Stimulated activated CD4-positive, alpha-beta T cell treated with anti-CD3 and anti-CD28 coated beads, TNF-alpha, amount 100 ng/mL, for 24 hours (primary cell): ENCODE data around the gene CCER1.
"Not testable (repeated sequence)": the region's sequence is repeated elsewhere in the genome, so short reads cannot be mapped to it uniquely, and the experiment has no call there.

Experiments used
- DNase-seq, 3 experiments: peaks; one replicate each; pipeline ENCODE4 v3.0.0-alpha.2; 2020; ENCODE audit warnings: low read depth in 3 of 3

Gene CCER1, protein sequence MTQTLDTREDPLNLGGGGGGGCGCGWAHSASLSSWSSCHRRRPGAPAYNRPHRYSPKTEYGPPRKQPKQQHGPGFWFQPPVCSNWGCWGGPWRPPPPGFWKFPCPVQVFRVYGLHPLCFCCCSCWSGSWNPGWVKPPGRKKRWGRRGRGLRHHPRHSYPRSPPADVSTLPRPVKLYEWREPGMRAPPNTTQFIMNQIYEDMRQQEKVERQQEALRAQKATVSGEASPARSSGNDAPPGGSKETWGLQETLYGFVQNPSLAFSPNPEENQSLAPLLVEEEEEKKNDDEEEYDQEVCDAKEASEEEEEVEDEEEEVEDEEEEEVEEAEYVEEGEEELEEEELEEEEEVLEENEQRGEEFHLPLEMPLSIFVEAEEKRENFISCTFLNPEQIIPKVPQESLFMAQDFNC

DNA sequence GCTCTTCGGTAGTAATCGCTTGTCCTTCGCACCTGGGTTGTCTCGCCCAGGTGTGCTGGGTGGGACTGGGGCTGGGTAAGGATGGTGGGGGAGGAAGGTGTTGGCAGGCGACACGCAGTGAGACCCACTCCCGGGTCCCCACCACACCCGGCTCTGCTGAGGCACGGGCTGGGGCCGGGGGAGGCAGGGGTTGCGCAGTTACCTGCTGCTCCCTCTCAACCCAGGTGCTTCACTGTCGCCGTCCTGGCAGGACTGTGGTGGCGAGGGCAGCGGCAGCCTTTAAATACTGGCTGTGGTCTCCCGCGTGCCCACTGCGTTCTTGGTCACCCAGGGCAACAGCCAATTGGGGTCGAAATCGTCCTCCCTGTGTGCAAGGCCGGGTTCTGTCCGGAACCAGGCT is at the start of gene CCER1:
Gene CCER1 (minus strand): TSS at position 256 of the 400 bp plus-strand sequence. CDS start 434 bp downstream, outside the sequence.
- DNase-seq: no peak

DNA sequence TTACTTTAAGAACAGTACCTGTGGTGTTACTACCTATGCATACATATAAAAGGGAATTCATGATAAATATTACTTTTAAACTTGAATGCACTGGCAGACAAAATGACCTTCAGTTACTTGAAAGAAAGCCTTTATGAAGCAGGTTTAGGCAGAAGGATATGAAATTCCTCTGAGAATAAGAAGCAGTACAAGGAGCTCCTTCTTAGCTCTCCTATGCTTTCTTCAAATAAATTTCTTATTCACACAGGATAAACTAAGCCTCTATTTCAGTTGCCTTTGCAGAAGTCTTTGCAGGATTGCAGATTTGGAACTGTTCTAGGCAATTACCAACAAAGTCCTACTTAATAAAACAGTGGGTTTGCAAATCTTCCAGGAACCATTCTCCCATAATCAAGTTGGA is 48.8 kb upstream of the CCER1 start:
- DNase-seq: no peak

DNA sequence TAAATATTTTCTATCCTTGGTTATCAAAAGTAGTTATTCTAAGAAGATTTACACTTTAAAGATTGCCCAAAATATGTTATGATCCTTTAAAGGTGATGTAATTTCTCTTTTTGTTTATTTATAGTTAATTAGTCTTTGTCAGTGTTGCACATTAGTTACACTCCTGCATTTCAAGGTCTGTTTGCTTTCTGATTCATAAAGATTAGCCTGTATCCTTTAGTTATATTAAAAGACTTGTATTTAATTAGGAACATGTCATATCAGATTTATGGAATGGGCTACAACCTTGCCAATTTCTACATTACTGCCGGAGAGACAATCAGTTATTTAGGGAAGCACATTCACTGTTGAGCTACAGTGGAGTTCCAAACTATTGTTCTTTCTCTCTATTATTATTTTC is 46.3 kb upstream of the CCER1 start:
- DNase-seq: no peak

DNA sequence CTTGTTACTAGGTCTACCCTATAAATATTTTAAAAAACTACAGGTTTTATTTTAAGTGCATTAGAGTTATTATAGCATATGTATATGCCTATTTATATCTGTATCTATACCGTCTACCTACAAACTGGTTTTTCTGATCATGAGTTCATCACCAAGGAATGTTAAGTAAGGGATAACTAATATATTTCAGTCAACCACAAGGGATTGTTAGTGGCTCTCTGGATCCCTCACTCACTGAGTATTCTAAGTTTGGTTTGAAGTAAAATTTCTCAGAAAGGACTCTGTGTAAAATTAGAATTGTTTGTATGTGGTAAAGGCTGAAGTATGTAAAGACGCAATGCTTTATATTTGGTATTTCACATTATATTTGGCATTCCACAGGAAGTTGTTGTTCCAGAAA is 45.0 kb upstream of the CCER1 start:
- DNase-seq: no peak

GRCh38 chr12:90999527-90999926 is 44.6 kb upstream of the CCER1 start:
- no peak for DNase-seq

GRCh38 chr12:90995010-90995409 is 40.0 kb upstream of the CCER1 start:
- DNase-seq: no peak

GRCh38 chr12:90991952-90992465 is 37.0 kb upstream of the CCER1 start:
- DNase-seq: no peak

GRCh38 chr12:90990611-90991010 is 35.6 kb upstream of the CCER1 start:
- DNase-seq: no peak

DNA sequence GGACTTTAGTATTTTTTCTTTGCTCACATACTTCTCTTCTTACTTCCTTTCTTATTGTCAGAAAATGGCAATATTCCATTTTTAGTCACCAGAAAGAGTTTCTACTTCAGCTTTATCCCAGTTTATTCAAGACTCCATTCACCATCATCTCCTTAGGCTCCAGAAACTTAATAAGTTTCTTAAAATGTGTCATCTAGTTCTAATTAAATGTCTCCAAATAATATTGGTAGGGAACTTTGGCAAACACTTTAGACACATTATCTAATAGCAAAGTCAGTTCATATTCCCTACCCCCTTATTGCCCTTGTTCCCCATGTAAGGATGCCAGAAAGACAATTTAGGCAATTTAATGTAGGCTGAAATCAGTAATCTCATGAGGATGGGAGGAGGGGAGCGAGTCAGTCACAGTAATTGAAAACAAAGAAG is 34.7 kb upstream of the CCER1 start:
- DNase-seq: no peak

DNA sequence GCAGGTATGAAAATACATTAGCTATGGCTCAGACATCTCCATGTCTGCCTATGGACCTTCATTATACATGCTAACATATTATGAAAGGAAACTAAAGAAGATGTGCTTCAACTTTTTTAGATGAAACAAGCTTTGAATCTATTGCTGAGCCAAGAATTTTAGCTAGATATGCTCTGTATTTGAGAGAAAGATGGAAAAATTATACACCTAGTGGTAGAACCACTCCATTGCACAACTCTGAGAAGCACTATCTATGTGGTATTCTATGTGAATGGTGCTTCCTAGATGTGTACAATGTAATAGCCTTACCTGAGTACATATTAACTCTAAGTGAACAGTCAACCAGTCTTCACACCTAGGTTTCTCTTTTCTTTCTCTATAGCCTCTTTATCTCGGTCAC is 32.5 kb upstream of the CCER1 start:
- no peak for DNase-seq

- no peak for DNase-seq
Observed at GRCh38 chr12:90987101-90987500, 32.1 kb upstream of the CCER1 start.

GRCh38 chr12:90985331-90985730 is 30.4 kb upstream of the CCER1 start:
- not testable (repeated sequence) for DNase-seq

- DNase-seq: no peak
Observed at GRCh38 chr12:90984114-90984513, 29.1 kb upstream of the CCER1 start.

DNA sequence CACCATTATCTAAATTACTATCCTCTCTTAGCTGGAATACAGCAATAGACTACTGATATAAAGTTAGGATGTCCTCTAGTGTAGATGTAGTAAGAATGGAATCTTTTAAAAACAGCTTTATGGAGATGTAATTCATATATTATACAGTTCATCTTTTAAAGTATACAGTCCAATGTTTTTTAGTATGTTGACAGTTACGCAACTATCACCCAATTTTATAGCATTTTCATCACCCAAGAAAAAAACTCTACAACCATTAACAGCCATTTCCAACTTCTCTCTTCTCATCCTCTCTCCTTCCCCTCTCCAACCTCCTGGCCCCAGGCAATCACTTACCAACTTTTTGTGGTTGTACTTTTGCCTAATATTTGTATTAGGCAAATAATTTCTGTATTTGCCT is 27.2 kb upstream of the CCER1 start:
- DNase-seq: no peak

GRCh38 chr12:90979951-90980350 is 25.0 kb upstream of the CCER1 start:
- DNase-seq: no peak

DNA sequence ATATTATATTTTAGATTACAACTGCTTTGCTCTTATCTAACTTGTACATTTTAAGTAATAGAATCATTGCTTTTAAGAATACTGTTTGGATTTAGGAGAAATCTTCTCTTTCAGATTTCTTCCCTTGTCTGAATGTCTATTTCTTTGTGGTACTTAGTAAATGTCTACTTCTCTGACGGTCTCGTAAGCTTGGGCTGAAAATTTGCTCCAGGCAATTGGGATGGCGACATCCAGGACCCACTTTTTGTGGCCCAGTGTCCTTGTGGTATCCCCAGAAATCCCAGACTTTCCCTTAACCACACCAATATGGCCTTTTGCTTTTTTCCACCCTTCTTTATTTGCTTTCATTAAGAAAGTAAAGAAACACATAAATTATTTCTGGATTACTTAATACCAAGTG is 24.0 kb upstream of the CCER1 start:
- DNase-seq: no peak

- DNase-seq: no peak
Observed at GRCh38 chr12:90978117-90978770, 23.3 kb upstream of the CCER1 start.

DNA sequence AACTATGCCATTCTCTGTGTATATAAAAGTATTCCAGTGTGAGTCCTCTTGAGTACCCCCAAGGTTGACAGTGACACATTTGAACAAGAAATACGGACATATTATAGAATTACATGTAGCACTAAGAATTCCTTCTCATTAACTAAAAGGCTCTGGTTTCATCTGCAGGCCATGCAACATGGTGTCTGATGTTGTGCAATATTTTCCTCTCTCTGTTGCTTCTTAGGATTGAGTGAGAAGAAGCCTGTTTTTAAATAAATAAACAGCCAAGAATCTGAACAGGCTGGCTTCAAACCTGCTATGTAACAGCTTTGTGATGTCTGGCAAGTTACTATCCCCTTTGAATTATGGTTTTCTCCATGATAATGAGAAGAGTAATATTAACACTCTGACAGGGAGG is 22.2 kb upstream of the CCER1 start:
- DNase-seq: no peak

- no peak for DNase-seq
Observed at GRCh38 chr12:90974286-90974685, 19.3 kb upstream of the CCER1 start.

DNA sequence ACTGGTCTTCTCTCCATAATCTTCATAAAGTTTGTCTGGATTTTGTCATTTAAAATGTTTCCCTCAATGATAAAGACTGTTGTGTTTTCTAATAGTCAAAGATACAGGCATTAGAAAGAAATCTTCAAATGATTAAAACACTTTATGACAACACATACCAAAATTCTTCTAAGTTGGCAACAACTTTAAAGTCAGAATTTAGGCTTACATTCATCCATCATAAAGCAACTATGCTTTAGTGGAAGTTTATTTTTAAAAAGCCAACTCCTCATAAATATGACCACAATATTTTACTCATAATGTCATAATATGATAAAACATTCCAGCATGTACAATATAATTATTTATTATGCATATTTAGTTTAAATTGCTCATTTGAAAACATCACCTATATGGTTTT is 17.2 kb upstream of the CCER1 start:
- DNase-seq: no peak

GRCh38 chr12:90970911-90971310 is 15.9 kb upstream of the CCER1 start:
- no peak for DNase-seq

- DNase-seq: no peak
Observed at GRCh38 chr12:90970471-90970870, 15.5 kb upstream of the CCER1 start.

DNA sequence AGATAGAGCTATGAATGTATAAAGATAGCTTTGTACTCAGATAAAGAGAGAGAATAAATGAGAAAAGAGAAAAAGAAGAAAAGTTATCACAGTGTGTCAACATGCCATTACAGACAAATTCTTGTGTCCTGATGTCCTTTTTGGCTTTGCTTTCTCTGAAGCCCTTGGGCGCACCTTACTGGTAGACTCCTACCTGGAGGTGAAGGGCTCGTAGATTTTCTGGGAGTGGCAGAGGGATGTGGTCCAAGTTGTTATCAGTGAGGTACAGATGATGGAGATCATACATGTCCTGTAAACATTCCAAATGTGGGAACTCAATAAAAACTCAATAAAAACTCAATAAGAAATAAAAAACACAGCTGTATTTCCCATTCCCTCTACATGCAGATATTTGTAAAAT is 14.9 kb upstream of the CCER1 start:
- no peak for DNase-seq
